Measurements from ENCODE around the gene PTGES.

- TF ChIP-seq CTCF (IDR thresholded peaks at IDR 0.05) = no peak
- TF ChIP-seq POLR2A (IDR thresholded peaks at IDR 0.05) = no peak
These were observed 25.6 kb upstream of the PTGES start for GRCh38 chr9:129778469-129778868.

Data from heart left ventricle (tissue), 13 donors.